GM19438 (cell line): ENCODE results near the gene CGN.

Experiments used
- ATAC-seq: cut with Tn5 transposase; IDR thresholded peaks from one replicate; pipeline ENCODE4 v1.9.1; 2021; ENCODE audit warnings: low read depth; ENCODE audit not compliant: unreplicated experiment

The CGN gene

DNA sequence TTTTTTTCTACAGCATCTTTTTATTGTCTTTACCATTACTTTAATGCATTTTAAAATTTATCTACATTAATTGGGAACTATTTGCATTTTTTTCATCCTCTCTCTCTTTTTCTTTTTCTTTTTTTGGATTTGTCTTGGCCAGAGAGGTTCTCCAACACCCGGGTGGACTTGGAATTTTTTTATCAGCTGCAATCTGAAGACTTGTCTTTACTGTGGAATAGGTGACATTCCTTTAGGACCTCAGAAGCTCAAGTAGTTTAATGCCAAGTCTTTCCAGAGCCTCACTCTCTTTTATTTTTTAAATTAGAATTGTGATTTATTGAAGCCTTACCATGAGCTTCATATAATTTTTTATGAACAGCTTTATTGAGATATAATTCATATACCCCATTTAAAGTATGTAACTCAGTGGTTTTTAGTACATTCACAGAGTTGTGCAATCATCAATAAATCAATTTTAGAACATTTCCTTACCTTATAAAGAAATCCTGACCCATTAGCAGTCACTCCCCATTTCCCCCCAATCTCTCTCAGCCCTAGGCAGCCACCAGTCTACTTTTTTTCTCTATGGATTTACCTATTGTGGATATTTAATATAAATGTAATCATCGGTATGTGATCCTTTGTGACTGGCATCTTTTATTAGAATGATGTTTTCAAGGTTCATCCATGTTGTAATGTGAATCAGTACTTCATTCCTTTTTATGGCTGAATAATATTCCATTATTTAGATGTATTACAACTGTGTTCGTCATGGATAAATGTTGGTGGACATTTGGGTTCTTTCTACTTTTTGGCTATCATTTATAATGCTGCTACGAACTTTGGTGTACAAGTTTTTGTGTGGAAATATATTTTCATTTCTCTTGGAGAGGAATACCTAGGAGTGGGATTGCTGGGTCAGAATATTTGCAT is 35.1 kb downstream of the CGN start:
- ATAC-seq = no peak

DNA sequence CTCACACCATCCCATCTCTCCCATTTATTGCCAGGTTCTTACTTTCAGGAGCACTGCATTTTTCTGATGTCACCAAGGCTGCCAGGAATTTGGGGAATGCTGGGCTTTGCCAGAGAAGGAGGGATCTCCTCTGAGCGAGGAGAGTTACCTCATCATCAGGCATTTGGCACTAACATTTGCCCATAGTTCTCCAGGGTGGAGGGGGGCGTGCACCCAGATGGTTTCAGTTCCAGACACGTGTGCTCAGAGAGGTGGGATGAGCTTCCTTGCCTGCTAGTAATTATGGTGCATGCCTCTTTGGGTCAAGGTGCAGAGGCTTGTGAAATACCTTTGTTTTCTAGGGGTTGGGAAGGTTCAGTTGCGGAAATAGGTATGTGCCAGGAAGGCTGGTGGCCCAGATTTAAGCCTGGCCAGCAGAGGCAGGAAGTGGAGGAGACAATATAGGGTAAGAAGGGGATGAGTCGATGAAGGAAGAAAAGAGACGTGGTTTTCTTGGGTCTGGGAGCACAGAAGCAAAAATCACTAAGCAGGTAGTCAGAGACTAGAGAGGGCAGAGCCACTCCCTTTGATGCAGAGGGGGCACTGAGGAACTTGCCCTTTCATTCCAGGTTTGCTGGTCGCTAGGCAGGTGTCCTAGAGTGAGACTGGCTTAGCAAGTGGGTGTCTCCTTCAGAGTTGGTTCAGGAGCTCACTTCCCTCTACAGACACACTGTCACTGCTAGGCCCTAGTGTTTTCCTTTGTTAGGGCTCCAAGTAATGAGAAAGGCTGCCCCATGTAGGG is 36.1 kb downstream of the CGN start:
- ATAC-seq = no peak

DNA sequence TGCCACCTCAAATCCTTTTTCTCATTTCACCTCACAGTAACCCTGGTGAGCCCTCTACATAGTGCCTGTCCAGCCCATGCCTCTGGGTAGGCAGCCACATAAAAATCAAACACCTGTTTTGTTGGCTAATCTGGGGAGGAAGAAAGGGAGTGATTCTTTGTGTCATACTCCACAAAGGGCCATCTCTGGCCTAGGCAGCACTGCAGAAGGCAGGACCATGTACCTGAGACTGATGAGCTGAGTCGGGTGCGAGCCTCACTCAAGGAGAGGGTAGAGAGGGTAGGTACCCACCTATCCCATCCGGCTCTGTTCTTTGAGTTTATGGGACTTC is 36.7 kb downstream of the CGN start:
- no peak for ATAC-seq

DNA sequence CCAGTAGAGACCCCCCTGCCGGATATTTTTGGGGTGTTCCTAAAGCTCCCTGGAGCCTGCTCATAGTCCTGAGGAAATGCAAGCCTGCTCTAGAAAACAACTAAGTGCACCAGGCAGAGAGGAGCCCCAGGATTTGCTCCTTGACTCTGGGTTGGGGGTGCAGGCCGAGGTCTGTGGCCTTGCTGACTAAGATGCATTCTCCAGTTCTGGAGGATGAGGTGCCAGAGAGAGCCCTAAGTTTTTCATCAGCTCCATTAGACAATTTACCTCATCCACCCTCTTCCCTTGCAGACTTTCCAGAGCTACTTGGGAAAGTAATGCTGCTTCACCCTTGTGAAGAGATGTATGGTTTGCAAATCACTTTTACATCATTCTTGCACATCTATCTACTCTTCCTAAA is 38.0 kb downstream of the CGN start:
- ATAC-seq = no peak

DNA sequence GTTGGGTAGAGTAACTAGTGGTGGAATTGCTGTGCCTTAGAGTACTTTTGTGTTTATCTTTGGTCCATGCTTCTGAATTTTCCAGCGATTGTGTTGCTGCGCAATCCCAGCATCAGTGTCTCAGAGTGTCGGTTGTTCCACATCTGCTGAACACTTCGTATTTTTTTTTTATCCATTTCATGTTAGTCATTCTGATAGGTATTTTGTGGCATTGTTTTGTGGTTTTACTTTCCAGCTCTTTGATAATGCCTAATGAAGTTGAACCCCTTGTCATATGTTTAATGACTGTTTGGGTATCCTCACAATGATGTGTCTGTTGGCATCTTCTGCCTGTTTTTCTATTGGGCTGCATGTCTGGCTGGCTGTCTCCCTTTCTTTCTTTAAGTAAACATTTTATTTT is 42.5 kb downstream of the CGN start:
- no peak for ATAC-seq

DNA sequence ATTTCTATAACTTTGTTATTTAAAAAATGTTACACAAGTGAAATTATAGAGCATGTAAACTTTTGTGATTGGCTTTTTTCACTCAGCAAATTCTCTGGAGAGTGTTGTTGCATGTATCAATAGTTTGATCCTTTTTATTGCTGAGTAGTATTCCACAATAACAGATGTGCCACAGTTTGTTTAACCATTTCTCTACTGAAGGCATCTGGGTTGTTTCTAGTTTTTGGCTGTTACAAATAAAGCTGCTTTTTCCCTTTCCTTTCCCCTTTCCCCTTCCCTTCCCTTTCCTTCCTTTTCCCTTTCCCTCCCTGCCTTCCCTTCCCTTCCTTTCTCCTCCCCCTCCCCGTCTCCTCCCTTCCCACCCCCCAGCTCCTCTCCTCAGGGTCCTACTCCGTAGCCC is 44.9 kb downstream of the CGN start:
- no peak for ATAC-seq

DNA sequence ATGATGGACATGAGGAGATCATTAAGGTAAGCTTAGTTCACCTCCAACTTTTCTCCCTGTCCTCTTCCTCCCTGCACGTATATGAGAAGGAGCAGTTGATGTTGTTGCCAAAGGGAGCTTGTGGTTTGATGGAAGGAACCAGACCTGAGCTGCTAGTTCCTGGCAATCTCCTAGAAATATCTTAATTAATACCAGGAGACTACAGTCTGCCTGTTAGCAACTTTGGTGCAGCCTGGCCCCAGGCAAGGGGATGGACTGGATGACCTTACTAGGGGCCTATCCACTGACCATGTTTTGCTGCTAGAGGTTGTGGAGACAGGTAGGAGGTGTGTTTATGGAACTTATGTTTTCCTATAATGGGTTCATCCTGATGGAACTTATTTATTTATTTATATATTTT is 51.5 kb downstream of the CGN start:
- no peak for ATAC-seq

DNA sequence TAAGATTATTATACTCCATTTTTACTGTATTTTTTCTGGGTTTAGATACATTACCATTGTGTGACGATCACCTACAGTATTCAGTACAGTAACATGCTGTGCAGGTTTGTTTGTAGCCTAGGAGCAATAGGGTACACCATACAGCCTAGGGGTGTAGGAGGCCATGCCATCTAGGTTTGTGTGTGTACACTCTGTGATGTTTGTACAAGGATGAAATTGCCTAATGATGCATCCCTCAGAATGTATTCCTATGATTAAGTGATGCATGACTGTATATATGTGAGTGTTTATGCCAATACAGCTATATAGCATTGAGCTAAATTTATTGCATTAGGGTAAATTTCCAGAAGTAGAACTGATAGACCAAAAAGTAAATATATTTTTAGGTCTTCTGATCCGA is 52.2 kb downstream of the CGN start:
- no peak for ATAC-seq

DNA sequence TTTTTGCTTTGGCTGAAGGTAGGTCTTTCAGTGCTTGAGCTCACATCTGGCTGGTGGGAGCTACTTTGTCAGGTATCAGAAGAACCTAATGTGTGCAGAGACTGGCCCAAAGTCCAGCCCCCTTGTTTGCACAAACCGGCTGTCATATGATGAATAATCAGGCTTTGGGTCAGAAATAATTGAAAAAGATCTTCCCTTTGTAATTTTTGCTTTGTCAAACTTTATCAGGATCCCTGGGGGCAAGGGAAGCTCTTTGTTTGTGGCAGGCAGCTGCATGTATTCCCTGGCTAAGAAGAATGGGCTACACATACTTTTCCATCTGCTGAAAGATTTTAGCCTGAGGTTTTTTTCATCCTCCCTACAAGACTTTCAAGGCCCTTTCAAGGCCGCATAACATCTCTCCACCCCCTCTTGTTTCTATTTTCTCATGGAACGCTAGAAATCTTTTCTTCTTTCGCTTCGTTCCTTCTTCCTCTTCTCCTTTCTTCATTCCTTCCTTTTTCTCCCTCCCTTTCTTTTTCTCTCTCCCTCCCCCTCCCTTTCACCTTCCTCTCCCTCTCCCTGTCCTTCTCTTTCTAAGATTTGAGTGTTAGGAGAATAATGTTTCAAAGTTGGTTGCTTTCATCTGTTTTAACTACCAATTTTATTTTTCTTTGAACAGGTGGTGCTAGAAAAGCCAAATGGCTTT is 54.5 kb downstream of the CGN start:
- ATAC-seq = no peak

DNA sequence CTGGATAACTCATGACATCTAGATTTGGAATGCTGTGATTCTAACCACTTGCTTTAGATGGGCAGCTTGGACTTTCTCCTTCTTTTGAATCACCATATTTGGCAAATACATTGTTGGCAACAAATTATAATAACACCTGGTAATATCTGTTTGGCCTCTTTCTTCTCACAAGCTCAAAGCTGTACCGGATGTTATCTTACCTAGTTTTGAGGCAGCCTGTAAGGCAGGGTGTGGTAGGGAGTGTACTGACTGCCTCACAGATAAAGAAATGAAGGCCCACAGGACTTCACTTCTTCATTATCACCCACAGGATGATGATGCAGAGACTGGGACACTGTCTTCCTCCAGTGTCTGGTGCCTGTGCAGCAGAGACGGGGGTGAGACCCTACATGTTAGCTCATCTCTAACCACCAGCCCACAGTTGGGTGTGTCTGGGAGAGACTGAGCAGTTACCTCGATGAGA is 57.5 kb downstream of the CGN start:
- ATAC-seq = no peak

DNA sequence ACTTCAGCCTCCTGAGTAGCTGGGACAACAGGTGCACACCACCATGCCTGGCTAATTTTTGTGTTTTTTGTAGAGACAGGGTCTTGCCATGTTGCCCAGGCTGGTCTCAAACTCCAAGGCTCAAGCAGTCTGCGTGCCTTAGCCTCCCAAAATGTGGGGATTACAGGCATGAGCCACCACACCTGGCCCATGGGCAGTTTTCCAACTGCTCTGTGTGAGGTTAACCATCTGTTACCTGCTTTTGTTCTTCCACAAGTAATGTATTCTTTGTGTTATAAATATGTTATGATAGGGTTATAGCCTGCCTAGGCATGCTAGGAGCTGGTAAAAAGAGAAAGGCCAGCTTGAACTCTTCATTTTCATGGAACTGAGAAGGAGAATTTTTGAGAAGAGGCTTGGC is 59.6 kb downstream of the CGN start:
- ATAC-seq = no peak

DNA sequence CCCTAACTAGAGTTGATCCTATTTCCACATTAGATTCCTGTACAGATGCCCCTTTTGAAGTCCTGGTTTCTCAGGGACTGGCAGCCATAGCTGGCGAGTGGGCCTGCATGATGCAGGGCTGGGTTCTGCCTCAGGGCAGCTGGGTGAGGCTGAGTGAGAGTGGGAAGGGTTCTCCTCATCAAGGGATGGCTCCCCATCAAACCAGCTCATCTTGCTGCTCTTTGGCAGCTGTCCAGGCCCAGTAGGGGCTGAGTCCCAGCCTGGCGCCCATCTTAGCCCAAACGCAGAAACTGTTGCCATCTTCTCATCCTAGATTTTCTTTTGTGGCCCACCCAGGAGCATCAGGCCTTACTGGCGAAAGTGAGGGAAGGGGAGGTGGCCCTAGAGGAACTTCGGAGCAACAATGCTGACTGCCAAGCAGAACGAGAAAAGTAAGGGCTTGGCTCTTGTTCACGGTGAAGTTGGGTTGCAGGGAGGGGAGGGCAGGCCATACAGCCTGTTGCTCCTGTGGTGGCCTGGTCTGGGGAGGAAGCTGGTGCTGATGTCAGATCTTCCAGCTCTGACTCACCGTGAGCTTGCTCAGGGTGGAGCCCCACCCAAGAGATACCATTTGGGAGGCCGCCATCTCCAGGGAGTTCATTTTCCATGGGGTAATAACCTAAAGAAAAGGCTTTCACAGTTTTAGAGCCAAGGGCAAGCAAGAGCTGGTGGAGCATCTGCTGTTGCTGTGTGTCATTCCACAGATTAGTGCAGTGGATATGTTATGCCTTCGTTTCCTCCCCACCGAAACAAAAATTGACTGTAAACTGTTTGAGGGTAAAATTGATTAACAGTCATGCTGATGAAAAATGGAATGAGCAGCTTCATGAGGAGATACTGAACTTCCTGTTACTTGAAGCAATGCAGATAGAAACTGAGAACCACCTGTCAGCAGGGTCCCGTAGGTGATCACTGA is 63.7 kb downstream of the CGN start:
- ATAC-seq = no peak

DNA sequence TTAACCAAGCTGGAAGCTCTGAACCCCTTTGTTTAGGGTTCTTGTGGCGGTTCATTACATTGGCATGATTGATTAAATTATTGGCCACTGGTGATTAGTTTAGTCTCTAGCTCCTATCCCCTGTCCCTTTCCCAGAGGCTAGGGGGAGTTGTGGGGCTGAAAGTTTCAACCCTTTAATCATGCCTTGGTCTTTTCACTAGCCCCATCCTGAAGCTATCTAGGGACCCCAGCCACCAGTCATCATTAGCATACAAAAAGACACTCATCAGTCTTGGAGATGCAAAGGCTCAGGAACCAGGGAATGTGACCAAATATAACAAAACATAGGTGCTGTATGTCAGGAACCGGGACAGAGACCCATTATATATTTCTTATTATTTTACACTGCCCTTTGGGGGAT is 66.0 kb downstream of the CGN start:
- ATAC-seq = no peak

DNA sequence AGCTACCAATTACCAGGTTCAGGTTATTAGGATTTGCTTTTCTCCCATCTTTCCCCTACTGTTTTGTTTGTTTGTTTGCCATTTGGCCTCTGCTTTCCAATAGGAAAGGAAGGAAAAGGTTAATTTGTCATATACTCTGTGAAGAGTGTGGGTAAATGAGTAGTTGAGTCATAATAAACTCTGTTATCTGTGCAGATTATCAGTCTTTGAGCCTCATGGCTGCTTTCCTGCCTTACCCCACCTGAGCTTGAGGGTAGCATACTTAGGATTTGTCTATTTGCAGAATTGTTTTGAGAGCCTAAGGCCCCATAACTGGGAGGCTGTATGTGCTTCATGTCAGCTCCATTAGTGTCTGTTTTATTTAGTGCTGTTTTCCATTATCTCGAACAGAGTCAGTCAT is 67.8 kb downstream of the CGN start:
- ATAC-seq = no peak

DNA sequence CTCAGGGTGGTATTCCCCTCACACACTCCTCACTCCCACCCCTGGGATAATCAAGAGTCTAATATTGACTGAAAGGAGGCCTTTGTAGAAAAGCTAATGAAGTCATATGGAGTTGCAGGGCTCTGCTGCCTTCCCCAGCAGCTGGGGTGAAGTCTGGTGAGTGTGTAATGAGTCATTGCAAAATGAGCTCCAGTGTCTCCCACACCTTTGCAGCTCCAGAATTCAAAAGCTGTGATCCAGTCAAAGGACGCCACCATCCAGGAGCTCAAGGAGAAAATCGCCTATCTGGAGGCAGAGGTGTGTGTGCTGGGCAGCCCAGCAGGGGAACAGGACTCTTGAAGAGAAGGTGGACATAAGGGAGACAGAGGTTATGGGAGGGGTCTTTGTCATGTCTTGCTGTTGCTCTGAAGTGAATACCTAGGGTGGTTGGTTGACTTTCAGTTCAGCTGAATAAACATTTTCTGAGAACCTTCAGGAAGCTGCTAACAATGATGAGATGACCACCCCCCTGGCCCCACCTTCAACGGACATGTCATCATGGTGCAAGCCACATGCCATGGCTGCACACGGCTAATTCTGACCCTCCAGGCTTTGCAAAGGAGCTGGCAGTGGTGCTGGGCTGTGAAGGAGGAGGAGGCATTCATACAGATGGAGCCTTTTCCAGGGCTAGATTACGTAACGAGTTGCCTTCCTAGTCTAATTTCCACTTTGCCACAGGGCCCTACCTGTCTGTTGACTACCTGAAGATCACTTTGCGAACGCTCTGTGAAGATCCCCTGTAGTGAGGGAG is 68.4 kb downstream of the CGN start:
- no peak for ATAC-seq

DNA sequence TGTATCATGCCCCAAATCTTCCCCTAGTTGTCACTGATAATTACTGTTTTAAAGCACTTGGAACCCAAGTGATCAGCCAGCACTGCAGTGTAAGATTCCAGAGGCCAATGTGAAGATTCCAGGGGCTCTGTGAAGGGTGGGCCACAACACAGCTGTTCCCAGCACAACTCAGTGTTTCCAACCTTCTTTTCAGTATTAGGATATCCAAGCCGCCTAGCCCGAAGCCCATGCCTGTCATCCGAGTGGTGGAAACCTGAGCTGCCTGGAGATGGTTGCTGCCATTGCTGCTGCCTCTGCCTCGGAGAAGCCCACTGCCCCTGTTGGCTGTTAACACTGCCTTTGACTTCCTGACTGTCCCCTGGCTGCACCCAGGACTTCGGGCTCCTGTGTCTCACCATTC is 70.3 kb downstream of the CGN start:
- ATAC-seq = no peak

DNA sequence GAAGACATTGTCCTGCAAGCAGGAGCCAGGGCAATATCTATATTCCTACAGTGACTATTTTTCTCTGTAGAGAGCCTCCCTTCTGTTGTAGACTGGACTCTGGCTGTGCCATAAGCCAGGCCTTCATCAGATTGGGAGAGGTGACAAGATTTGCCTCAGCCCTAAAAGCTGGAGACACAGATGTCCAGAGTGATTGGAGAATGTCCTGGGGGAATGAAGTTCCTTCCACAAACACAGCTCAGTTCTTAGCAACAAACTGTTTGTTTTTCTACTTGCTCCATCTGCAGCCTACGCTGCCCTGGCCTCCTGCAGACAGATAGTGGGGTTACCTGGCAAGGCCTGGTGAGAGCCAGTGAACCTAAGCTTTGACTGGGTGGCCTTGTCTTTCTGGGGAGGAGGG is 70.7 kb downstream of the CGN start:
- no peak for ATAC-seq

DNA sequence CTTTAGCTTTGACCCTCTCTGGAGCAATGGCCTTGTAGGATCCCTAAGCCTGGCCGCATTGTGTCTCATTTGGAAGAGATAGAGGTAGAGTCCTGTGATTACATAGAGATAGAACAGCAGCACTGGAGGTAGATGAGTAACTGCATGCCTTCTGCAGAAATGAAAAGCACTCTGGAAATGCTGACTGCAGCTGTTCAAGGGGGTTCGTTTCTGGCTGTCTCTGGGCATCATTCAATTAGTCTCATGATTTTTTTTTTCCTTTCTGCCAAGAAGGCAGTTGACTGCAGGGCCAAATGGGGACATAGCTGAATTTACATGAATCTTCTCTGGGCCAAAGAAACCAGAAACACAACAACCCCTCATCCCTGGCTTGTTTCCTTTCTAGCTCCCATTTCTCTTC is 72.6 kb downstream of the CGN start:
- no peak for ATAC-seq

DNA sequence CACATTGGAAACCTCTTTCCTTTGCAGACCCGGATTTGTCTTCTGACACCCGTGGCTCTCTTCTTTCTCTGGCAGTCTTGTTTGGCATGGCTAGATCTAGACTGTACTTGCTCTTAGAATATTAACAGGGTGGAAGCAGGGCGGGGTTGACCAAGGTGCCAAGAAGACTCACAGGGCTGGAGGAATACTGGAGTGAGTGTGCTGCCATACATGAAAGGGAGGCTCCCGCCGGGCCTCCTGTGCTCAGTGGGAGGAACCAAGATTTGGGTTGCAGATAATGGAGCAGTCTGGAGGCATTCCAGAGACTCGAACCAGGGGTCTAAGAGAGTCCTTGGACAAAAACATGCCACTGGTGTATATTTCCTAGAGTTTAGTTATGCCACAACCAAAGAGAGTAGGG is 73.1 kb downstream of the CGN start:
- no peak for ATAC-seq

DNA sequence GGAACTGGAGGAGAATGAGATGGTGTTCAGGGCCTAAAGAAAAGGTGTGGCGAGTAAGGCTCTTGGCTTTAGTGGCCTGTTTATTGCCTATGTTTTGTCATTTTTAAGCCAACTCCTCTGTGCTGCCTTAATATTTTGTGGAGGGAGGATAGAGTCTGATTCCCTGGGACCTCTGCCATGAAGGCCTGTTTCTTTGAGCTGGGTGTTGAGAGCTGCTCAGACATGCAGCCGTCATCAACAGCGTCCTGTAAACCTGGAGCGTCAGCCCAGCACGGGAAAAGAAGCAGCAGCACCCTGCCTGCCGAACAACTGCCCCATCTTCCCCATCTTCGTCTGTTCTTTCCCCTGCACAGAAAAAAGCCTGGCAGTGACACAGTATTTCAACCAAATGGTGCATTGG is 73.6 kb downstream of the CGN start:
- ATAC-seq = no peak
